Glomerular endothelial cell (primary cell): ENCODE results near the gene SLC5A5. TPM values are rescaled to one million over a fixed set of nuclear protein-coding genes. Genes with fewer than 3 reads are reported as not detected.
"Not testable (repeated sequence)": the region's sequence is repeated elsewhere in the genome, so short reads cannot be mapped to it uniquely, and the experiment has no call there.

Source experiments
- DNase-seq: peaks from one replicate; pipeline ENCODE4 v3.0.0-alpha.2; 2011; ENCODE audit warnings: low read depth, low spot score; ENCODE audit errors: extremely low read depth
- total RNA-seq: library from RNA; depleted of rRNA; stranded (reverse); fragments of >200 nt; gene quantifications from 2 replicates; pipeline ENCODE4 v1.2.3, GENCODE V29; 2015

The SLC5A5 gene
- total RNA-seq, 1 donor from 2014 or later, result not detected

- DNase-seq, result no peak
Measured at GRCh38 chr19:17869114-17869608, 2.6 kb upstream of the SLC5A5 start.

DNA sequence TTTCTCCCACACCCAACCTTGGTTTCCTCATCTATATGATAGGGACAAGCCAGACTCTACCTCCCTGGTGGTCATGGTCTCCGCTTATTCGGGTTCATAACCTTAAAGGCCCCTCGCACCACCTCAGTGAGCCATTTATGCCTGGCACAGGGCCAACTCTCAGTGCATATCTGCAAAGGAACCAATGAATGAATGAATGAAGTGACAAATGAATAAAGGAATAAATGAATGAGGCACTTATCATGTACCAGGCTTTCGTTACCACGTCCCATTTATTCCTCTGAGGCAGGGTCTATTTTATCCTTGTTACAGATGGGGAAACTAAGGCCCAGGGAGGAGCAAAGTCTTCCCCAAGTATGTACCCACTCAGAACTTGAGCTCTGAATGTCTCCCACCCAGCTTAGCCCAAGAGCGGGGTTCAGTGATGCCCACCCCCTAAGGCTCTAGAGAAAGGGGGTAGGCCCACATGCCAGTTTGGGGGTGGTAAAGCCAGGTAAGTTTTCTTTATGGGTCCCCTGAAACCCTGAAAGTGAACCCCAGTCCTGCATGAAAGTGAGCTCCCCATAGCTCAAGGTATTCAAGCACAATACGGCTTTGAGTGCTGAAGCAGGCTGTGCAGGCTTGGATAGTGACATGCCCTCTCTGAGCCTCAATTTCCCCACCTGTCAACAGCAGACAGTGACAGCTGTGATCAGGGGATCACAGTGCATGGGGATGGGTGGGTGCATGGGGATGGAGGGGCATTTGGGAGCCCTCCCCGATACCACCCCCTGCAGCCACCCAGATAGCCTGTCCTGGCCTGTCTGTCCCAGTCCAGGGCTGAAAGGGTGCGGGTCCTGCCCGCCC lies 490 bp upstream of the SLC5A5 start:
- DNase-seq, result no peak

DNA sequence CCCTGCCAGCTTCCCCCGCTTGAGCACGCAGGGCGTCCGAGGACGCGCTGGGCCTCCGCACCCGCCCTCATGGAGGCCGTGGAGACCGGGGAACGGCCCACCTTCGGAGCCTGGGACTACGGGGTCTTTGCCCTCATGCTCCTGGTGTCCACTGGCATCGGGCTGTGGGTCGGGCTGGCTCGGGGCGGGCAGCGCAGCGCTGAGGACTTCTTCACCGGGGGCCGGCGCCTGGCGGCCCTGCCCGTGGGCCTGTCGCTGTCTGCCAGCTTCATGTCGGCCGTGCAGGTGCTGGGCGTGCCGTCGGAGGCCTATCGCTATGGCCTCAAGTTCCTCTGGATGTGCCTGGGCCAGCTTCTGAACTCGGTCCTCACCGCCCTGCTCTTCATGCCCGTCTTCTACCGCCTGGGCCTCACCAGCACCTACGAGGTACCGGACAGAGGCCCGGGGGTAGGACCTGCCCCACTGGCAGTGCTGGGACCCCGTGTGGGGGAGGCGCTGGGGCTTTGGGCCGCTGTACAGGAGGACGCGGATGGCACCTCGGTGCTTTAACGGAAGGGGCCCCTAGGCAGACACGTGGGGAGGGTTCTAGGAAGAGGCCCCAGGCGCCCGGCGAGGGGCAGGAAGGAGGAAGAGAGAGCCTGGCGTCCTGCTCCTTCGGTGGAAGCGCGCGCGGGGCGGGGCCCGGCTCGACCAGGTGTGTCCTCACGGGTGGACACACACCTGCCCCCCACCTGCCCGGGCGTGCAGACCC lies 681 bp downstream of the SLC5A5 start:
- no peak for DNase-seq

DNA sequence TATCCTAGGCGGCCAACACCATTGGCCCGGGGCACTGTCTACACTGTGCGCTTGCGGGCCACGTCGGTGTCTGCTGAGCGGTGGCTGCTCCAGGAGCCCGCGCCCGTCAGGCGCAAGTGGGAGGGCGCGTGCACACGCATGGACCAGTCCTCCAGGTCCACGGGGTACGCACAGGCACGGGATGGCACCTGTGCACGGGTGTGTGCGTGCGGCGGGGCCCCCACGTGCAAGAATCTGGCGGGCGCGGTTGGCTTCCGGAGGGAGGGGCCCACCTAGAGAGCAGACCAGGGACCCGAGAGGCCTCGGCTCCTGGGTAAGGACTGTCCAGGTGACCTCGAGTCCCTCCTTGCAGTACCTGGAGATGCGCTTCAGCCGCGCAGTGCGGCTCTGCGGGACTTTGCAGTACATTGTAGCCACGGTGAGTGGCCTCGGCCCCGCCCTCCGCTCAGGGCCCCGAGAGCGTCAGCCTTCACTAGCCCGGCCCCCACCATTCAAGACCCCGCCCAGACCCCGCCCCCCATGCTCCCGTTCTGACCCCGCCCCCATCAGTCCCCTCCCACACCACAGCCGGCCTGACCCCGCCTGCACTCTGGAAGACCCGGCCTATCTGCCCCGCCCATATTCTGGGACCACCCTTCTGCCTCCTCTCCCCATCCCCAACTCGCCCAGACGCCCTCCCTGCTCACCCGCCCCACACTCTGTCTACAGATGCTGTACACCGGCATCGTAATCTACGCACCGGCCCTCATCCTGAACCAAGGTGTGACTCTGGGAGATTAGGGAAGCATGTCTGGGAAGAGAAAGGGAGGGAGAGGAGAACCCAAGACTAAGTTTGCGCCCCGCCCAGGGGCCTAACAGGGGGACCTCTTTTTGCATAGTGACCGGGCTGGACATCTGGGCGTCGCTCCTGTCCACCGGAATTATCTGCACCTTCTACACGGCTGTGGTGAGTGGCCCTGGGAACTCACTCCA lies 2.3 kb downstream of the SLC5A5 start:
- DNase-seq, result no peak

- no peak for DNase-seq
Measured at GRCh38 chr19:17874758-17875135, 3.0 kb downstream of the SLC5A5 start.

DNA sequence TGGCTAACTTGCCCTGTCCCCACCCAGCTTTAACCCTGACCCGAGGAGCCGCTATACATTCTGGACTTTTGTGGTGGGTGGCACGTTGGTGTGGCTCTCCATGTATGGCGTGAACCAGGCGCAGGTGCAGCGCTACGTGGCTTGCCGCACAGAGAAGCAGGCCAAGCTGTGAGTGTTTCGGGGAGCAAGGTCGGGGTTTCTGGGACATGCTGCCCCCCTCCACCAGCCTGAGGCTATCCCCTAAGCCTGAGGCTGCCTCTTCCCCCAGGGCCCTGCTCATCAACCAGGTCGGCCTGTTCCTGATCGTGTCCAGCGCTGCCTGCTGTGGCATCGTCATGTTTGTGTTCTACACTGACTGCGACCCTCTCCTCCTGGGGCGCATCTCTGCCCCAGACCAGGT lies 6.0 kb downstream of the SLC5A5 start:
- no peak for DNase-seq

GRCh38 chr19:17879466-17879865 lies 7.7 kb downstream of the SLC5A5 start:
- no peak for DNase-seq

DNA sequence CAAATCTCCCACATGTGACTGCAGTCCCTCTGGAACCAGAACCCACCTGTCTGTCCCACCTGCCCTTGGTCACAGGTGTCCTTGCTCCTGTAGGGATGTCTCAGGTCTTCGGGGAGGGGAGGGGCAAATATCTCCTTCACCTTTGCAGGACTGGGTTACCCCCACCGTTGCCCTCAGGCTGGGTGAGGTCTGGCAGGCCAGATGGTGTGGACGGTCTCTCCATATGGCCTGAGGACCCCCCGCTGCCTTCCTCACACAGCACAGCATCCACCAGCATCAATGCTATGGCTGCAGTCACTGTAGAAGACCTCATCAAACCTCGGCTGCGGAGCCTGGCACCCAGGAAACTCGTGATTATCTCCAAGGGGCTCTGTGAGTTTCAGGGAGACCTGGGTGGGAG lies 10.0 kb downstream of the SLC5A5 start:
- DNase-seq, result no peak

- no peak for DNase-seq
Measured at GRCh38 chr19:17883627-17884410, 12.1 kb downstream of the SLC5A5 start.

GRCh38 chr19:17886515-17886914 lies 14.8 kb downstream of the SLC5A5 start:
- DNase-seq, result no peak

- DNase-seq, result not testable (repeated sequence)
Measured at GRCh38 chr19:17887221-17887620, 15.5 kb downstream of the SLC5A5 start.

- DNase-seq, result no peak
Measured at GRCh38 chr19:17888260-17888659, 16.5 kb downstream of the SLC5A5 start.

DNA sequence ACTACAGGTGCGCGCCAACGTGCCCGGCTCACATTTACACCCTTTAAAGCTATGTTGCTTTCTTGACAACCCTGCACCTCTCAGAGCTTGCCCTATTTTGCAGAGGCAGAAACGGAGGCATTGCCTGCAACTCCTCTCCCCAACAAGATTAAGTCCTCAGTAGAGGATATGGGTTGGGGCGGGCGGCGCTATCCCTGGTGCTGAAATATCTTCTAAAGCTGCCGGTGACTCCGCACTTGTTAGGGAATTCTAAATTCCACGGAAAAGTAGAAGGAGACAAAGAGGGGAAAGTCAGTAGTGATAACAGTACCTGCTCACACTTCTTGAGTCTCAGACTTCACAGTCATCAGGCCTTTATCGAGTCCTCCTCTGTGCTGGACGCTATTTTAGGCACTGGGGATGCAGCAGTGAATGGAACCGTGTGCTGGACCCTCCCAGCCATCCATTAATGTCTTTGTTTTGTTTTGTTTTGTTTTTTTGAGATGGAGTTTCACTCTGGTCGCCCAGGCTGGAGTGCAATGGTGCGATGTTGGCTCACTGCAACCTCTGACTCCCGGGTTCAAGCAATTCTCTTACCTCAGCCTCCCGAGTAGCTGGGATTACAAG lies 18.0 kb downstream of the SLC5A5 start:
- no peak for DNase-seq

DNA sequence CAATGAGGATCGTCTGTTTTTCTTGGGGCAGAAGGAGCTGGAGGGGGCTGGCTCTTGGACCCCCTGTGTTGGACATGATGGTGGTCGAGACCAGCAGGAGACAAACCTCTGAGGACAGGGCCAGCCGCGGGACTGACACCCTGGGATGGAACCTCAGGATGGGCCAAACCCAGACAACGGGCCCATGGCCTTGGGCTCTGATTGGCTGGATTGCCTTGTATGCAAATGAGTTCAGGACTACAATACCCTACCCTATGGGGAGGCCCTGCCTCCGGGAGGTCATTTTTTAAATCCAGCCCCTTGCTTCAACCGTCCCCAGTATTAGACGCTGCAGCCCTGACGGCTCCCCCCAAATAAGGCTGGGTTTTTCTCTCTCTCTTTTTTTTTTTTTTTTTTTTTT lies 22.0 kb downstream of the SLC5A5 start:
- no peak for DNase-seq

GRCh38 chr19:17902701-17903100 lies 31.0 kb downstream of the SLC5A5 start:
- no peak for DNase-seq

DNA sequence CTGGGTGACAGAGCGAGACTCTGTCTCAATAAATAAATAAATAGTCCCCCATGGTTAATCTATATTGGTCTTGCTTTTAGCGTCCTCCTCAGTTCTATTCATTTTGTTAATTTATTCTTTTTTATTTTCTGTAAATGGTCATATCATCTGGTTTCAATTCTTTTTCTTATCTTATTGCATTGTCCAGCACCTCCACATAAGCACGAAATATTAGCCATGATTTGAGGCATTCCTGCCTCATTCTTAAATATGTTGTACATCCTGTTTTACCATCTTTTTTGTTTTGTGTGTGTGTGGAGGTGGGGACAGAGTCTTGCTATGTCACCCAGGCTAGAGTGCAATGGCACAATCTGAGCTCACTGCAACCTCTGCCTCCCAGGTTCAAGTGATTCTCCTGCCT lies 36.5 kb downstream of the SLC5A5 start:
- no peak for DNase-seq

GRCh38 chr19:17909003-17909732 lies 37.4 kb downstream of the SLC5A5 start:
- DNase-seq, result no peak

DNA sequence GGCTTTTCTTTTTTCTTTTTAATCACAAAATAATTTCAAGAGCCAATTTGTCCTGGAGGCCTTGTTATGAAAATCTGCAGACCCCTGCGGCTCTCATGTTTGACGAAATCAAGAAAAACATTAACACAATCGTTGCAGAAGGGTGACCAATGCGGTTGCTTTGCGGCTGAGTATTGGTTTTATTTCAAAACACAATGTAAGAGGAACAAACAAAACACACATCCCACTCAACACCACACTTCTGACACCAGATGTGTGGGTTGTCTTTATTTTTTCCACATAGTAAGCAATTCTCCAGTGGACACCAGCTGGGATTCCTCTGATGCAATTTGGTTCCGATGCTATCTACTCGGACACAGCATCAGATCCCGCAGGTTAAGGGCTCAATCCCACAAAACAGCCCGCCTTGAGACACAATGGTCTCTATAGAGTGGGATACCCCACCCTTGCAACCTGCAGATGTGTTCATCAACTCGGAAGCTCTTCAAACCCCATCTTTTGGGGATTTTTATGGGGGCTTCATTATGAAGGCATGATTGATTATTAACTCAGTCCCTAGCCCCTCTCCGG lies 39.1 kb downstream of the SLC5A5 start:
- DNase-seq, result no peak
